HUES48 (cell line): ENCODE results near the gene ZNF836.

ENCODE experiments used
- H3K27ac ChIP-seq: one replicate; pipeline ENCODE4 v1.7.0; 2013; ENCODE audit warnings: low read depth, low read length, inconsistent platforms
- H3K27me3 ChIP-seq: 2 replicates; pipeline ENCODE4 v1.6.1; 2013; ENCODE audit warnings: mild to moderate bottlenecking, low read length; ENCODE audit not compliant: control insufficient read depth, insufficient read depth
- H3K36me3 ChIP-seq: 2 replicates; pipeline ENCODE4 v1.6.1; 2013; ENCODE audit warnings: low read length; ENCODE audit not compliant: control insufficient read depth, insufficient read depth
- H3K4me1 ChIP-seq: 2 replicates; pipeline ENCODE4 v1.6.1; 2013; ENCODE audit warnings: mild to moderate bottlenecking, low read length; ENCODE audit not compliant: control insufficient read depth, insufficient read depth
- H3K4me3 ChIP-seq: 2 replicates; pipeline ENCODE4 v1.5.1; 2013; ENCODE audit warnings: mild to moderate bottlenecking, low read depth, low read length
- H3K9ac ChIP-seq: 2 replicates; pipeline ENCODE4 v1.6.1; 2013; ENCODE audit warnings: mild to moderate bottlenecking, low read depth, low read length, moderate library complexity
- H3K9me3 ChIP-seq: 2 replicates; pipeline ENCODE4 v1.6.1; 2013; ENCODE audit warnings: low read length; ENCODE audit not compliant: control insufficient read depth, insufficient read depth

Gene ZNF836

DNA sequence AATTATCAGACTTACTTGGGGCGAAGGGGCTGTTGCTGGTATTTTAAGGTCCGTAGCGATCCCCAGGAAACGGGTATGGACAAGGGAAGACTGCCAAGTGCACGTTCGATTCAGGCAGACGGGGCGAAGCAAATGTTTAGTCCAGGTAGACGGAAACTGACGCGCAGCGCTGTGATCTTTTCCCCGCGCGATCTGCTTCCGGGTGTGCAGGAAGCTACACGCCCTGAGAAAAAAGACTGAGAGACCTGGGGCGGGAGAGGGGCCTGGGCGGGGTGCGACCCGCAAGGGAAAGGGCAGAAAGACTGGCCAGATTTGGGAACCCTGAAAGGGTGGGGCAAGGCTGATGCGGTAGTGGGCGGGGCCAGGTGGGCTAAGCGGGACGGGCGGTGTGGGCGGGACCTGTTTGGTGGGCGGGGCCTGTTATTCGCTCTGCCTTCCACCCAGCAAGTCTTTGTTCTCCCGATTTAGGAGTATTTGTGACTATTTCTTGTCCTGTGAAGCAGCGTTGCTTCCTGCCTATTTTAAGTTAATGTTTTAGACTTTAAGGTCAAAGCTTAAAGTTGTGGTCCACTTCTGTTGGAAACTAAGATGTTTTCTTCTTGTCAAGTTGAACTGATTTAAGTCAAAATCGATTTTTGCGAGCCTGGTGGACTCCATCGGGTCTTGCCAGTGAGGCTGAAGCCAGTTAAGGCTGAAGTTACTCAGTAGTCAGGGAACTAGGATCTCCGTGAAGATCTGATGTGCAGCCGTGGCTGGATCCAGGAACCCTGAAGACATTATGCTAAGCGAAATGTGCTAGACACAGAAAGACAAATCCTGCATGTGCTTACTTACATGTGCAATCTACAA lies at the start of gene ZNF836:
Gene ZNF836 (minus strand): TSS at position 301 of the 849 bp plus-strand sequence. CDS start 3,549 bp downstream, outside the sequence.
- Histone ChIP-seq H3K27me3 (no peaks in the 10 kb centered on the region; the same call in 1 of the 2 replicates), H3K9me3 (no peaks in the 10 kb centered on the region), H3K27ac (peak within 1 kb of the TSS; percentile 5), H3K4me3 (peak within 1 kb of the TSS; percentile 98), H3K36me3 (peaks cover 21% of the 10 kb centered on the region), H3K4me1 (peaks cover 11% of the 10 kb centered on the region), H3K9ac (peak within 1 kb of the TSS; percentile 73)

- Histone ChIP-seq H3K27me3 (no peaks in the 10 kb centered on the region), H3K9me3 (no peaks in the 10 kb centered on the region), H3K36me3 (peaks cover 98% of the 10 kb centered on the region), H3K4me1 (no peaks in the 10 kb centered on the region), H3K9ac (no peak overlapping the region), H3K27ac (no peak overlapping the region), H3K4me3 (no peak overlapping the region)
Observed at GRCh38 chr19:52221031-52221430, 49.6 kb upstream of the ZNF836 start.

DNA sequence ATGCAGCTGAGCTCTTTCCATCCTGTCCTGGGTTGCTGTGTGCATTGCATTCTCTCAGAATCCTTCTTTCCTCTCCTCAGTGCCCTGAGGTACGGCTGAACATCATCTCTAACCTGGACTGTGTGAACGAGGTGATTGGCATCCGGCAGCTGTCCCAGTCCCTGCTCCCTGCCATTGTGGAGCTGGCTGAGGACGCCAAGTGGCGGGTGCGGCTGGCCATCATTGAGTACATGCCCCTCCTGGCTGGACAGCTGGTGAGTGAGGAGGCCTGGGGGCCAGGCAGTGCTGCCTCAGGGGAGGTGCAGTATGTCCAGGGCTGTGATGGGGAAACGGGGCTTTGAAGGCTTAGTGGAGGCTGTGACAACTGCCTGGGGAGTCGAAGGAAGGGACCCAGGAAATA lies 48.2 kb upstream of the ZNF836 start:
- Histone ChIP-seq H3K27ac (no peak overlapping the region), H3K9me3 (no peaks in the 10 kb centered on the region), H3K9ac (no peak overlapping the region), H3K36me3 (peaks cover 99% of the 10 kb centered on the region), H3K4me1 (no peaks in the 10 kb centered on the region), H3K27me3 (no peaks in the 10 kb centered on the region), H3K4me3 (no peak overlapping the region)

DNA sequence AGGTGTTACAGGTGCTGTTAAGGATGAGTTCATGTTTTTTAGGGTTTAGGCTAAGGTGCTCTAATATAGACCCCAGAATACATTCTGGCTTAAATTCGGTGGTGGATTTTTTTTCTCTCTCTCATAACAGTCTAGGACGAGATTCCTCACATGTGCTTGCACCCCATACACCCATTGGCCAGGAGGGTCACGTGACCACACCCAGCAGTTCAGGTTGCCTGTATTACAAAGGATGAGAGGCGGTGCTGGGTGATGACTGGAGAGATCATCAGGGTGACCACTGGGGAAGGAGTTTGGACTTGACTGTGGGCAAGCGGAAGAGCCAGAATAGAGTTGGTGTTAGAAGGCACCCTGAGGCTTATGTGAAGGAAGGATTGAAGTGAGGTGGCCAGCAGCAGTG lies 46.2 kb upstream of the ZNF836 start:
- Histone ChIP-seq H3K4me3 (no peak overlapping the region), H3K27ac (no peak overlapping the region), H3K4me1 (no peaks in the 10 kb centered on the region), H3K9ac (no peak overlapping the region), H3K9me3 (no peaks in the 10 kb centered on the region), H3K36me3 (peaks cover 99% of the 10 kb centered on the region), H3K27me3 (no peaks in the 10 kb centered on the region)

GRCh38 chr19:52216401-52216800 lies 45.0 kb upstream of the ZNF836 start:
- Histone ChIP-seq H3K4me1 (no peaks in the 10 kb centered on the region), H3K9me3 (no peaks in the 10 kb centered on the region), H3K36me3 (peaks cover 99% of the 10 kb centered on the region)

DNA sequence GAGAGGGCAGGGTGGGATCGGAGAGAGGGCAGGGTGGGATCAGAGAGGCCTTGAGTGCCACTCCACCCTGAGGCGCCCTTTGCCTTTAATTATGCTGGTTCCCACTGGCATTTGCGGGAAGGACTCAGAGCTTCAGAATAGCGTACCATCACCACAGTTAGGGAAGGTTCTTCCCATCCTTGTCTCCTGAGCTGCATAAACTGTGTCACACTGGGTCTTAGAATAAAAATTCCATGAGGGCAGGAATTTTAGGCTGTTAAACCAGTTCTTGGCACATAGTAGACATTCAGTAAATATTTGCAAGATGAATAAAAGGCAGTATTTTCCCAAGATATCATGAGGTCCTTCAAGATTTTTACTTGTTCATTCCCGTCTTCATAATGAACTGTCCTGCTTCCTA lies 42.8 kb upstream of the ZNF836 start:
- no peaks in the 10 kb centered on the region for H3K9me3 ChIP-seq
- no peak overlapping the region for H3K9ac ChIP-seq
- no peak overlapping the region for H3K4me3 ChIP-seq
- no peaks in the 10 kb centered on the region for H3K27me3 ChIP-seq
- no peaks in the 10 kb centered on the region for H3K4me1 ChIP-seq
- peaks cover 96% of the 10 kb centered on the region for H3K36me3 ChIP-seq
- H3K27ac ChIP-seq, result no peak overlapping the region

More at GRCh38 chr19:52216401-52216800, 45.0 kb upstream of the ZNF836 start:
- no peak overlapping the region for H3K27ac ChIP-seq
- H3K9ac ChIP-seq, result no peak overlapping the region
- no peak overlapping the region for H3K4me3 ChIP-seq
- H3K27me3 ChIP-seq, result no peaks in the 10 kb centered on the region

- Histone ChIP-seq H3K27me3 (no peaks in the 10 kb centered on the region), H3K9ac (no peak overlapping the region), H3K27ac (no peak overlapping the region), H3K4me1 (no peaks in the 10 kb centered on the region), H3K9me3 (no peaks in the 10 kb centered on the region), H3K36me3 (peaks cover 93% of the 10 kb centered on the region), H3K4me3 (no peak overlapping the region)
Observed at GRCh38 chr19:52212572-52213255, 41.3 kb upstream of the ZNF836 start.

GRCh38 chr19:52211926-52212571 lies 40.6 kb upstream of the ZNF836 start:
- Histone ChIP-seq H3K9ac (no peak overlapping the region), H3K4me1 (no peaks in the 10 kb centered on the region), H3K4me3 (no peak overlapping the region), H3K9me3 (no peaks in the 10 kb centered on the region), H3K27me3 (no peaks in the 10 kb centered on the region), H3K27ac (no peak overlapping the region), H3K36me3 (peaks cover 93% of the 10 kb centered on the region)

DNA sequence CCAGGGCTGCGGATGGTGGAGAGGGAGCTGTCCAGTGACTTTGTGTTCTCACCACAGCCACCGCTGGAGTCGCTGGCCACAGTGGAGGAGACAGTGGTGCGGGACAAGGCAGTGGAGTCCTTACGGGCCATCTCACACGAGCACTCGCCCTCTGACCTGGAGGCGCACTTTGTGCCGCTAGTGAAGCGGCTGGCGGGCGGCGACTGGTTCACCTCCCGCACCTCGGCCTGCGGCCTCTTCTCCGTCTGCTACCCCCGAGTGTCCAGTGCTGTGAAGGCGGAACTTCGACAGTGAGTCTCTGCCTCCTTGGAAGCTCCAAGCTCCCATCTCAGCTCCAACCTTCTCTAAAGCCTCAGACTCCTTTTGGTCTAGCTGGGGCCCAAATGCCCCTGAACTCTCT lies 39.8 kb upstream of the ZNF836 start:
- no peaks in the 10 kb centered on the region for H3K27me3 ChIP-seq
- H3K4me1 ChIP-seq, result no peaks in the 10 kb centered on the region
- H3K4me3 ChIP-seq, result no peak overlapping the region
- no peak overlapping the region for H3K27ac ChIP-seq
- H3K9me3 ChIP-seq, result no peaks in the 10 kb centered on the region
- peaks cover 93% of the 10 kb centered on the region for H3K36me3 ChIP-seq
- no peak overlapping the region for H3K9ac ChIP-seq

DNA sequence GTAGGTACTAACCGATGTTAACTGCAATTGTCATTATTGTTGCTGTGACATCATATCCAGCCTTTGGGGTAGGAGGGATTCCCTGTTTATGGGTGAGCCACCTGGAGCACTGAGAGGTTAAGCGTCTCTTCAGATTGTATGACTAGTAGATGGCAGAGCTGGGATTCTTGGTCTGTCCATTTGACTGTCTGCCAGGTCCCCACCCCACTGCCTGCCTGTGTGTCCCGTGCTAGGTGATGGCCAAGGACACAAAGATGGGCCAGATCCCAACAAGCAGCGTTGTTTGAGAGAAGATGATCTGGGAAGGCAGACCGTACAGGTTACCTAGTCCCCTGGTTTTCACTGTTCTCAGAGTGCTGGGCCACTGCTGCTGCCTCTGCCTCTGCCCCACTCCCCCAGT lies 35.1 kb upstream of the ZNF836 start:
- Histone ChIP-seq H3K4me1 (no peaks in the 10 kb centered on the region), H3K4me3 (no peak overlapping the region), H3K27me3 (no peaks in the 10 kb centered on the region), H3K27ac (no peak overlapping the region), H3K9me3 (no peaks in the 10 kb centered on the region), H3K9ac (no peak overlapping the region), H3K36me3 (peaks cover 95% of the 10 kb centered on the region)
